Memory B cell (primary cell): ENCODE measurements around the gene FANCM.

ENCODE experiments used
- ATAC-seq: fragments of 150-1000 bp; cut with Tn5 transposase; 2 replicates; pipeline ENCODE4 v1.10.0; 2021; ENCODE audit warnings: low read depth, mild to moderate bottlenecking, moderate library complexity
- DNase-seq, 2 donors: peaks; one replicate each; pipeline ENCODE4 v3.0.0; 2022; ENCODE audit warnings: low spot score in 2 of 2
- H3K27ac Mint-ChIP-seq: one replicate; pipeline ENCODE4 v1.8.0; 2022; ENCODE audit warnings: mild to moderate bottlenecking, moderate library complexity, mixed read lengths
- H3K27me3 Mint-ChIP-seq: one replicate; pipeline ENCODE4 v1.8.0; 2022; ENCODE audit warnings: mixed read lengths
- H3K36me3 Mint-ChIP-seq: one replicate; pipeline ENCODE4 v1.8.0; 2022; ENCODE audit warnings: mild to moderate bottlenecking, mixed read lengths
- H3K4me1 Mint-ChIP-seq: one replicate; pipeline ENCODE4 v1.8.0; 2022; ENCODE audit warnings: mixed read lengths
- H3K4me3 Mint-ChIP-seq: one replicate; pipeline ENCODE4 v1.8.0; 2022; ENCODE audit warnings: mild to moderate bottlenecking, moderate library complexity, mixed read lengths
- H3K9me3 Mint-ChIP-seq: one replicate; pipeline ENCODE4 v1.8.0; 2022; ENCODE audit warnings: mixed read lengths

Gene FANCM, protein sequence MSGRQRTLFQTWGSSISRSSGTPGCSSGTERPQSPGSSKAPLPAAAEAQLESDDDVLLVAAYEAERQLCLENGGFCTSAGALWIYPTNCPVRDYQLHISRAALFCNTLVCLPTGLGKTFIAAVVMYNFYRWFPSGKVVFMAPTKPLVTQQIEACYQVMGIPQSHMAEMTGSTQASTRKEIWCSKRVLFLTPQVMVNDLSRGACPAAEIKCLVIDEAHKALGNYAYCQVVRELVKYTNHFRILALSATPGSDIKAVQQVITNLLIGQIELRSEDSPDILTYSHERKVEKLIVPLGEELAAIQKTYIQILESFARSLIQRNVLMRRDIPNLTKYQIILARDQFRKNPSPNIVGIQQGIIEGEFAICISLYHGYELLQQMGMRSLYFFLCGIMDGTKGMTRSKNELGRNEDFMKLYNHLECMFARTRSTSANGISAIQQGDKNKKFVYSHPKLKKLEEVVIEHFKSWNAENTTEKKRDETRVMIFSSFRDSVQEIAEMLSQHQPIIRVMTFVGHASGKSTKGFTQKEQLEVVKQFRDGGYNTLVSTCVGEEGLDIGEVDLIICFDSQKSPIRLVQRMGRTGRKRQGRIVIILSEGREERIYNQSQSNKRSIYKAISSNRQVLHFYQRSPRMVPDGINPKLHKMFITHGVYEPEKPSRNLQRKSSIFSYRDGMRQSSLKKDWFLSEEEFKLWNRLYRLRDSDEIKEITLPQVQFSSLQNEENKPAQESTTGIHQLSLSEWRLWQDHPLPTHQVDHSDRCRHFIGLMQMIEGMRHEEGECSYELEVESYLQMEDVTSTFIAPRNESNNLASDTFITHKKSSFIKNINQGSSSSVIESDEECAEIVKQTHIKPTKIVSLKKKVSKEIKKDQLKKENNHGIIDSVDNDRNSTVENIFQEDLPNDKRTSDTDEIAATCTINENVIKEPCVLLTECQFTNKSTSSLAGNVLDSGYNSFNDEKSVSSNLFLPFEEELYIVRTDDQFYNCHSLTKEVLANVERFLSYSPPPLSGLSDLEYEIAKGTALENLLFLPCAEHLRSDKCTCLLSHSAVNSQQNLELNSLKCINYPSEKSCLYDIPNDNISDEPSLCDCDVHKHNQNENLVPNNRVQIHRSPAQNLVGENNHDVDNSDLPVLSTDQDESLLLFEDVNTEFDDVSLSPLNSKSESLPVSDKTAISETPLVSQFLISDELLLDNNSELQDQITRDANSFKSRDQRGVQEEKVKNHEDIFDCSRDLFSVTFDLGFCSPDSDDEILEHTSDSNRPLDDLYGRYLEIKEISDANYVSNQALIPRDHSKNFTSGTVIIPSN (N-terminal part only)

DNA sequence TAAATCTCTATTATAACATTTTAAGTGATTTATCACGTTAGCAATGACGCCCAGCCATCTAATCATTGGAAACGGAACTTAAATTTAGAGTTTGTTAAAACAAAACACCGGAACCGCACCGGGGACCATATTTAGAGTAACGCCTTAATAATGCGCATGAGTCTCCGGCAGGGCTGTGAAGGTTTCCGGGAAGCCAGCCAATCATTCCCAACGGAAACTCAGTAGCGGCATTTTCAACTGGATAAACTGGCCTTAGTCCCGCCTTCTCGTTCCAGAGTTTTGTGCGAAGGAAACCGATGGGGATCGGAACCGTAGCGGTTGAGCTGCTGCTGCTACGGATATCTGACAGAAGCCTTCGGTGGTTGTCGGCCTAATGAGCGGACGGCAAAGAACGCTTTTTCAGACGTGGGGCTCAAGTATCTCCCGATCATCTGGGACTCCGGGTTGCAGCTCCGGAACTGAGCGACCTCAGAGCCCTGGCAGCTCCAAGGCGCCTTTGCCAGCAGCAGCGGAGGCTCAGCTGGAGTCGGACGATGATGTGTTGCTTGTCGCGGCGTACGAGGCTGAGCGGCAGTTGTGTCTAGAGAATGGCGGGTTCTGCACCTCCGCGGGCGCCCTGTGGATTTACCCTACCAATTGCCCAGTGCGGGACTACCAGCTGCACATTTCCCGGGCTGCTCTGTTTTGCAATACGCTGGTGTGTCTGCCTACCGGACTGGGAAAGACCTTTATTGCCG, at the start of gene FANCM:
TSS of gene FANCM (plus strand) at position 272 of the 737 bp plus-strand sequence. CDS start at position 374, 102 bp downstream.
- ATAC-seq = peak; percentile 42
- Mint-ChIP-seq H3K9me3 (no peaks in the 10 kb centered on the region), H3K27me3 (no peaks in the 10 kb centered on the region), H3K27ac (peak within 1 kb of the TSS; percentile 95), H3K4me1 (peaks cover 23% of the 10 kb centered on the region), H3K4me3 (peak within 1 kb of the TSS; percentile 93), H3K36me3 (peaks cover 2% of the 10 kb centered on the region)
- peak; percentile 72 to 80 for DNase-seq

DNA sequence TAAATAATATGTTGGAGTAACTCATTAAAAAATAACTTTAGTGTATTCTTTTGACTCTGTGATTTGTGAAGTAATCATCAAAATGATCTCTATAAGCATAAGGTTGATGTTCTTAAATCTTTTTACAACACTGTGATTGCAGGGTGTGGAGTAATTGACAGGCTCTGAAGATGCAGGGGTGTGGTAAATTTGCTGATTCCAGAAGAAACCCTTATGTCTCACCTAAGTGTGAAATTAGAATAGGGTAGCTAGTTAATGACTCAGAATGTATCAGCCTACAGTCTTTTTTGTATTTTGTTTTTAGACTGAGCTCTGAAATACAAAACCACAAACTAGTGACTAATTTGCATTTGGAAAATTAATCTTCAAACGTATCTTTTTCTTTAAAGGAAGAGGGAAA, 45.9 kb upstream of the FANCM start:
- Mint-ChIP-seq H3K4me1 (peaks cover 31% of the 10 kb centered on the region), H3K9me3 (no peaks in the 10 kb centered on the region), H3K27me3 (no peaks in the 10 kb centered on the region), H3K27ac (no peak overlapping the region), H3K4me3 (no peak overlapping the region), H3K36me3 (peaks cover 1% of the 10 kb centered on the region)
- no peak for ATAC-seq
- DNase-seq = no peak

DNA sequence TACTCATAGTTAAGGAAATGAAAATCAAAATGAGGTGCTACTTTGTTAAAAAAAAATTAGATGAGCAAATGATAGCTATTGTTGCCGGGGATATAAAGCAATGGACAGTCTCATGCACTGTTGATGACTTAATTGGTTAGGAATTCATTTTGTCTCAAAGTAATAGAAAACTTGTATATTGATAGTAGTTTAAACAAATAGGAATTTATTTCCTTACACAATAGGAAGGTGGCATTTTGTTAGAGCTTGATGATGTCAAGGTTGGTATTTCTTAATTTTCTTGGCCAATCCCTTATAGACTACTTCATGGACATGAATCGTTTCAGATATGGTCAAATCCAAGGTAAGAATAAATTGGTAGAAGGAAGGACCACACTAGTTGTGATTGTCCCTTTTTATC, 44.0 kb upstream of the FANCM start:
- ATAC-seq (no peak), DNase-seq (no peak)
- Mint-ChIP-seq H3K9me3 (no peaks in the 10 kb centered on the region), H3K4me3 (no peak overlapping the region), H3K36me3 (peaks cover 9% of the 10 kb centered on the region), H3K27ac (no peak overlapping the region), H3K27me3 (no peaks in the 10 kb centered on the region), H3K4me1 (peaks cover 19% of the 10 kb centered on the region)

- ATAC-seq (no peak), DNase-seq (no peak)
- Mint-ChIP-seq H3K27ac (no peak overlapping the region), H3K36me3 (peaks cover 20% of the 10 kb centered on the region), H3K9me3 (no peaks in the 10 kb centered on the region), H3K27me3 (no peaks in the 10 kb centered on the region), H3K4me1 (peaks cover 8% of the 10 kb centered on the region), H3K4me3 (no peak overlapping the region)
Observed at GRCh38 chr14:45094275-45094674, 41.5 kb upstream of the FANCM start.

- Mint-ChIP-seq H3K9me3 (no peaks in the 10 kb centered on the region), H3K4me1 (peaks cover 8% of the 10 kb centered on the region), H3K4me3 (no peak overlapping the region), H3K27ac (no peak overlapping the region), H3K27me3 (no peaks in the 10 kb centered on the region), H3K36me3 (peaks cover 20% of the 10 kb centered on the region)
- DNase-seq (no peak), ATAC-seq (no peak)
Observed at GRCh38 chr14:45095143-45095542, 40.6 kb upstream of the FANCM start.

- no peaks in the 10 kb centered on the region for H3K4me1 Mint-ChIP-seq
- H3K27me3 Mint-ChIP-seq = no peaks in the 10 kb centered on the region
- H3K27ac Mint-ChIP-seq = no peak overlapping the region
- H3K9me3 Mint-ChIP-seq = no peaks in the 10 kb centered on the region
- no peak for ATAC-seq
- no peak for DNase-seq
- H3K36me3 Mint-ChIP-seq = peaks cover 26% of the 10 kb centered on the region
- no peak overlapping the region for H3K4me3 Mint-ChIP-seq
Observed at GRCh38 chr14:45096218-45096617, 39.5 kb upstream of the FANCM start.

DNA sequence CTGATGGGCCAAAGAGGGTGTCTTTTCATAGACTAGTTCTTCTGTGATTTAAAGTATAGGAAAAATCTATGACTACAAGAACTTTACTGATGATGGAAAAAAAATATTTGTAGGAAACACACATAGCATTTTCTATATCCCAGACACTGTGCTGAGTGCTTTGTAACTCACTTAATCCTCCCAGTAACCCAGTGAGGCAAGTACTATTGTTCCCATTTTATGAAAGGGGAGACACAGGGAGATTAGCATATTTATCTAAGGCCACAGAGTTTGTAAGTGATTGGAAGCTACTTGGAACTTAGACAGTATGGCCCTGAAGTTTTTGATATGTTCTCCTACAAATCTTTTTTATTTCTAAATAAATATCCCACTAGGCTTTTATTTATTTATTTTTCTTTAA, 31.9 kb upstream of the FANCM start:
- Mint-ChIP-seq H3K27me3 (no peaks in the 10 kb centered on the region), H3K27ac (no peak overlapping the region), H3K36me3 (peaks cover 23% of the 10 kb centered on the region), H3K4me3 (no peak overlapping the region), H3K4me1 (no peaks in the 10 kb centered on the region), H3K9me3 (no peaks in the 10 kb centered on the region)
- ATAC-seq = no peak
- DNase-seq = no peak

DNA sequence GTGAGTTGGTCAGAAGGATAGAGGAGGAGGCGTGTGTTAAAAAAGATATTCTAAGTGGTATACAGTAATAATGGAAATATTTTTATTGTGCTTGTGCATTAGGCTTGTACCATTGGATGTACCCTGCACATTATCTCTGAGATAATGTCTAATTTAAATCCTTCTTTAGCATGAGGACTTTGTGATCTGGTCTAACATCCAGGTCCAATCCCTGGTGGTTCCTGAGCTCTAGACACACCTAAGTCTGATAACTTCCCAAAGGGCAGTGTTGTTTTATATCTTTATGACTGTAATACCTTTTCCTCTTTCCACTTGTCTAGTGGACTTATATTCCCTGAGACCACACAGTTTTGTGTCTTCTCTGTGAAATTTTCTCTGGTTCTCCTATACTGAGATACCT, 31.2 kb upstream of the FANCM start:
- H3K27ac Mint-ChIP-seq = peak overlapping the region; percentile 38
- no peaks in the 10 kb centered on the region for H3K9me3 Mint-ChIP-seq
- DNase-seq (no peak), ATAC-seq (no peak)
- H3K4me1 Mint-ChIP-seq = no peaks in the 10 kb centered on the region
- peaks cover 25% of the 10 kb centered on the region for H3K36me3 Mint-ChIP-seq
- H3K4me3 Mint-ChIP-seq = no peak overlapping the region
- H3K27me3 Mint-ChIP-seq = no peaks in the 10 kb centered on the region

GRCh38 chr14:45112896-45113781, 22.6 kb upstream of the FANCM start:
- H3K27ac Mint-ChIP-seq = peak overlapping the region; percentile 29
- no peak overlapping the region for H3K4me3 Mint-ChIP-seq
- H3K27me3 Mint-ChIP-seq = no peaks in the 10 kb centered on the region
- no peaks in the 10 kb centered on the region for H3K4me1 Mint-ChIP-seq
- peaks cover 20% of the 10 kb centered on the region for H3K36me3 Mint-ChIP-seq
- H3K9me3 Mint-ChIP-seq = no peaks in the 10 kb centered on the region
- no peak for ATAC-seq
- DNase-seq = no peak

GRCh38 chr14:45114327-45114726, 21.4 kb upstream of the FANCM start:
- Mint-ChIP-seq H3K9me3 (no peaks in the 10 kb centered on the region), H3K27me3 (no peaks in the 10 kb centered on the region), H3K36me3 (peaks cover 18% of the 10 kb centered on the region), H3K4me3 (no peak overlapping the region), H3K4me1 (no peaks in the 10 kb centered on the region), H3K27ac (no peak overlapping the region)
- ATAC-seq (no peak), DNase-seq (no peak)

DNA sequence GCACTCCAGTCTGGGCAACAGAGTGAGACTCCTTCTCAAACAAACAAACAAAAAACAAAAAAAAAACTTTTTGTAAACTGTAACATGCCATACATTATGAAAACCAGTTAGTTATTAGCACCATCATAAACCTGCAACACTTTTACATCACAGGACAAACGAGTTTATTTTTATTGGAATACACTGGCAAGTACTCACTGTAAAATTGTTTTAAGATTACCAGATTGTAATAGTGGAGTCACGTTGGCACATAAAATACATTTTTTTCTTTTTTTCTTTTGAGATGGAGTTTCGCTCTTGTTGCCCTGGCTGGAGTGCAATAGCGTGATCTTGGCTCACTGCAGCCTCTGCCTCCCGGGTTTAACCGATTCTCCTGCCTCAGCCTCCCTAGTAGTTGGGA, 17.1 kb upstream of the FANCM start:
- H3K27ac Mint-ChIP-seq = no peak overlapping the region
- peaks cover 14% of the 10 kb centered on the region for H3K36me3 Mint-ChIP-seq
- no peaks in the 10 kb centered on the region for H3K9me3 Mint-ChIP-seq
- DNase-seq = no peak
- no peak overlapping the region for H3K4me3 Mint-ChIP-seq
- no peak for ATAC-seq
- no peaks in the 10 kb centered on the region for H3K4me1 Mint-ChIP-seq
- no peaks in the 10 kb centered on the region for H3K27me3 Mint-ChIP-seq

- Mint-ChIP-seq H3K4me1 (no peaks in the 10 kb centered on the region), H3K9me3 (no peaks in the 10 kb centered on the region), H3K27me3 (no peaks in the 10 kb centered on the region), H3K36me3 (peaks cover 16% of the 10 kb centered on the region), H3K4me3 (no peak overlapping the region), H3K27ac (no peak overlapping the region)
- no peak for DNase-seq
- no peak for ATAC-seq
Observed at GRCh38 chr14:45120096-45120495, 15.6 kb upstream of the FANCM start.
